HG02885 (cell line): ENCODE measurements around the gene USP17L13.
"Not testable (repeated sequence)": the region's sequence is repeated elsewhere in the genome, so short reads cannot be mapped to it uniquely, and the experiment has no call there.

ENCODE experiments used
- ATAC-seq: cut with Tn5 transposase; IDR thresholded peaks from one replicate; pipeline ENCODE4 v1.9.1; 2021; ENCODE audit warnings: mild to moderate bottlenecking; ENCODE audit not compliant: unreplicated experiment, poor library complexity

USP17L13 gene, protein sequence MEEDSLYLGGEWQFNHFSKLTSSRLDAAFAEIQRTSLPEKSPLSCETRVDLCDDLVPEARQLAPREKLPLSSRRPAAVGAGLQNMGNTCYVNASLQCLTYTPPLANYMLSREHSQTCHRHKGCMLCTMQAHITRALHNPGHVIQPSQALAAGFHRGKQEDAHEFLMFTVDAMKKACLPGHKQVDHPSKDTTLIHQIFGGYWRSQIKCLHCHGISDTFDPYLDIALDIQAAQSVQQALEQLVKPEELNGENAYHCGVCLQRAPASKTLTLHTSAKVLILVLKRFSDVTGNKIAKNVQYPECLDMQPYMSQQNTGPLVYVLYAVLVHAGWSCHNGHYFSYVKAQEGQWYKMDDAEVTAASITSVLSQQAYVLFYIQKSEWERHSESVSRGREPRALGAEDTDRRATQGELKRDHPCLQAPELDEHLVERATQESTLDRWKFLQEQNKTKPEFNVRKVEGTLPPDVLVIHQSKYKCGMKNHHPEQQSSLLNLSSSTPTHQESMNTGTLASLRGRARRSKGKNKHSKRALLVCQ

DNA sequence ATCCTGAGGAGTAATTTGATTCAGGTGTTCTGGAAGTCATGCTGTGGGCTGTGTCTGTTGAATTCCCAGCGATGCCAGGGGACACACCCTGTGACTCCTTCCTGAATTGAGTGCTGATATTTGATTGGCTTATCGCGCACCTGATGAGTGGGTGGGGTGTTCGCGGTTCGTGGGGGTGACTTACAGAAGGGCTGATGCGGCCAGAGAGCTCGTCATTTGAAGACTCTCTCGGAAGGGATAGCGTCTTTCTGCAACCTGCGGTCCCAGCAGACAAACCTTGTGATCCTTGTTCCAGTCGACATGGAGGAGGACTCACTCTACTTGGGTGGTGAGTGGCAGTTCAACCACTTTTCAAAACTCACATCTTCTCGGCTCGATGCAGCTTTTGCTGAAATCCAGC, at the start of gene USP17L13:
Gene USP17L13, plus strand, starts transcription at position 301 of the 400 bp plus-strand sequence. Its CDS starts 0 bp downstream, at position 301.
- ATAC-seq, result not testable (repeated sequence)

DNA sequence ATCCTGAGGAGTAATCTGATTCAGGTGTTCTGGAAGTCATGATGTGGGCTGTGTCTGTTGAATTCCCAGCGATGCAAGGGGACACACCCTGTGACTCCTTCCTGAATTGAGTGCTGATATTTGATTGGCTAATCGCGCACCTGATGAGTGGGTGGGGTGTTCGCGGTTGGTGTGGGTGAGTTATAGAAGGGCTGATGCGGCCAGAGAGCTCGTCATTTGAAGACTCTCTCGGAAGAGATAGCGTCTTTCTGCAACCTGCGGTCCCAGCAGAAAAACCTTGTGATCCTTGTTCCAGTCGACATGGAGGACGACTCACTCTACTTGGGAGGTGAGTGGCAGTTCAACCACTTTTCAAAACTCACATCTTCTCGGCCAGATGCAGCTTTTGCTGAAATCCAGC, 14.3 kb upstream of the USP17L13 start, which contains the start of gene USP17L10:
Gene USP17L10, plus strand, starts transcription at position 301 of the 400 bp plus-strand sequence. Its CDS starts 0 bp downstream, at position 301.
- not testable (repeated sequence) for ATAC-seq

DNA sequence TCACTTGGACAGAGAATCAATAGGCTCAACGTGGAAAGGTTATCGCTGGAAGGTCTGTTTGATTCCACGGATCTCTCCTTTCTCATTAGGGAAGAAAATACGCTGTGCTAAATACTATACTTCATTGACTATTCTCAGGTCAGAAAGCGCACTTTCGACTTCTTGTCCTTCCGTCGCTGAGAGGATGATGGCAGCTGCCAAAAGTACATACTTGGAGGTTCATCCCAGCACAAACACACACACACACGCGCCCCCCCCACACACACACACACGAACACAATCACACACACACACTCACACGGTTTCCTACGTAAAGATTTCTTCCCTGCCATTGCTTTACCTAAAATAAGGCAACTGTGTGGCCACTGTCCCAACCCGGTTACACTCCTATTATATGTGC, 10.0 kb upstream of the USP17L13 start:
- ATAC-seq, result not testable (repeated sequence)

DNA sequence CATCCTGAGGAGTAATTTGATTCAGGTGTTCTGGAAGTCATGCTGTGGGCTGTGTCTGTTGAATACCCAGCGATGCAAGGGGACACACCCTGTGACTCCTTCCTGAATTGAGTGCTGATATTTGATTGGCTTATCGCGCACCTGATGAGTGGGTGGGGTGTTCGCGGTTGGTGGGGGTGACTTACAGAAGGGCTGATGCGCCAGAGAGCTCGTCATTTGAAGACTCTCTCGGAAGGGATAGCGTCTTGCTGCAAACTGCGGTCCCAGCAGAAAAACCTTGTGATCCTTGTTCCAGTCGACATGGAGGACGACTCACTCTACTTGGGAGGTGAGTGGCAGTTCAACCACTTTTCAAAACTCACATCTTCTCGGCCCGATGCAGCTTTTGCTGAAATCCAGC, 9.6 kb upstream of the USP17L13 start, which contains the start of gene USP17L11:
Gene USP17L11, plus strand, starts transcription at position 301 of the 400 bp plus-strand sequence. Its CDS starts 0 bp downstream, at position 301.
- ATAC-seq, result not testable (repeated sequence)

DNA sequence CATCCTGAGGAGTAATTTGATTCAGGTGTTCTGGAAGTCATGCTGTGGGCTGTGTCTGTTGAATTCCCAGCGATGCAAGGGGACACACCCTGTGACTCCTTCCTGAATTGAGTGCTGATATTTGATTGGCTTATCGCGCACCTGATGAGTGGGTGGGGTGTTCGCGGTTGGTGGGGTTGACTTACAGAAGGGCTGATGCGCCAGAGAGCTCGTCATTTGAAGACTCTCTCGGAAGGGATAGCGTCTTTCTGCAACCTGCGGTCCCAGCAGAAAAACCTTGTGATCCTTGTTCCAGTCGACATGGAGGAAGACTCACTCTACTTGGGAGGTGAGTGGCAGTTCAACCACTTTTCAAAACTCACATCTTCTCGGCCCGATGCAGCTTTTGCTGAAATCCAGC, 4.8 kb upstream of the USP17L13 start, which contains the start of gene USP17L12:
Gene USP17L12, plus strand, starts transcription at position 301 of the 400 bp plus-strand sequence. Its CDS starts 0 bp downstream, at position 301.
- ATAC-seq, result not testable (repeated sequence)

DNA sequence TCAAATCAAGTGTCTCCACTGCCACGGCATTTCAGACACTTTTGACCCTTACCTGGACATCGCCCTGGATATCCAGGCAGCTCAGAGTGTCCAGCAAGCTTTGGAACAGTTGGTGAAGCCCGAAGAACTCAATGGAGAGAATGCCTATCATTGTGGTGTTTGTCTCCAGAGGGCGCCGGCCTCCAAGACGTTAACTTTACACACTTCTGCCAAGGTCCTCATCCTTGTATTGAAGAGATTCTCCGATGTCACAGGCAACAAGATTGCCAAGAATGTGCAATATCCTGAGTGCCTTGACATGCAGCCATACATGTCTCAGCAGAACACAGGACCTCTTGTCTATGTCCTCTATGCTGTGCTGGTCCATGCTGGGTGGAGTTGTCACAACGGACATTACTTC, 5.6 kb downstream of the USP17L13 start:
- not testable (repeated sequence) for ATAC-seq

DNA sequence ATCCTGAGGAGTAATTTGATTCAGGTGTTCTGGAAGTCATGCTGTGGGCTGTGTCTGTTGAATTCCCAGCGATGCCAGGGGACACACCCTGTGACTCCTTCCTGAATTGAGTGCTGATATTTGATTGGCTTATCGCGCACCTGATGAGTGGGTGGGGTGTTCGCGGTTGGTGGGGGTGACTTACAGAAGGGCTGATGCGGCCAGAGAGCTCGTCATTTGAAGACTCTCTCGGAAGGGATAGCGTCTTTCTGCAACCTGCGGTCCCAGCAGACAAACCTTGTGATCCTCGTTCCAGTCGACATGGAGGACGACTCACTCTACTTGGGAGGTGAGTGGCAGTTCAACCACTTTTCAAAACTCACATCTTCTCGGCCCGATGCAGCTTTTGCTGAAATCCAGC, 9.4 kb downstream of the USP17L13 start, which contains the start of gene USP17L15:
Gene USP17L15, plus strand, starts transcription at position 301 of the 400 bp plus-strand sequence. Its CDS starts 0 bp downstream, at position 301.
- not testable (repeated sequence) for ATAC-seq

DNA sequence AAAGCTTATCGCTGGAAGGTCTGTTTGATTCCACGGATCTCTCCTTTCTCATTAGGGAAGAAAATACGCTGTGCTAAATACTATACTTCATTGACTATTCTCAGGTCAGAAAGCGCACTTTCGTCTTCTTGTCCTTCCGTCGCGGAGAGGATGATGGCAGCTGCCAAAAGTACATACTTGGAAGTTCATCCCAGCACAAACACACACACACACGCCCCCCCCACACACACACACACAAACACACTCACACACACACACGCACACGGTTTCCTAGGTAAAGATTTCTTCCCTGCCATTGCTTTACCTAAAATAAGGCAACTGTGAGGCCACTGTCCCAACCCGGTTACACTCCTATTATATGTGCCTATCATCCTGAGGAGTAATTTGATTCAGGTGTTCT, 13.8 kb downstream of the USP17L13 start:
- ATAC-seq, result not testable (repeated sequence)

DNA sequence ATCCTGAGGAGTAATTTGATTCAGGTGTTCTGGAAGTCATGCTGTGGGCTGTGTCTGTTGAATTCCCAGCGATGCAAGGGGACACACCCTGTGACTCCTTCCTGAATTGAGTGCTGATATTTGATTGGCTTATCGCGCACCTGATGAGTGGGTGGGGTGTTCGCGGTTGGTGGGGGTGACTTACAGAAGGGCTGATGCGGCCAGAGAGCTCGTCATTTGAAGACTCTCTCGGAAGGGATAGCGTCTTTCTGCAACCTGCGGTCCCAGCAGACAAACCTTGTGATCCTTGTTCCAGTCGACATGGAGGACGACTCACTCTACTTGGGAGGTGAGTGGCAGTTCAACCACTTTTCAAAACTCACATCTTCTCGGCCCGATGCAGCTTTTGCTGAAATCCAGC, 18.9 kb downstream of the USP17L13 start, which contains the start of gene USP17L17:
Gene USP17L17, plus strand, starts transcription at position 301 of the 400 bp plus-strand sequence. Its CDS starts 0 bp downstream, at position 301.
- not testable (repeated sequence) for ATAC-seq

DNA sequence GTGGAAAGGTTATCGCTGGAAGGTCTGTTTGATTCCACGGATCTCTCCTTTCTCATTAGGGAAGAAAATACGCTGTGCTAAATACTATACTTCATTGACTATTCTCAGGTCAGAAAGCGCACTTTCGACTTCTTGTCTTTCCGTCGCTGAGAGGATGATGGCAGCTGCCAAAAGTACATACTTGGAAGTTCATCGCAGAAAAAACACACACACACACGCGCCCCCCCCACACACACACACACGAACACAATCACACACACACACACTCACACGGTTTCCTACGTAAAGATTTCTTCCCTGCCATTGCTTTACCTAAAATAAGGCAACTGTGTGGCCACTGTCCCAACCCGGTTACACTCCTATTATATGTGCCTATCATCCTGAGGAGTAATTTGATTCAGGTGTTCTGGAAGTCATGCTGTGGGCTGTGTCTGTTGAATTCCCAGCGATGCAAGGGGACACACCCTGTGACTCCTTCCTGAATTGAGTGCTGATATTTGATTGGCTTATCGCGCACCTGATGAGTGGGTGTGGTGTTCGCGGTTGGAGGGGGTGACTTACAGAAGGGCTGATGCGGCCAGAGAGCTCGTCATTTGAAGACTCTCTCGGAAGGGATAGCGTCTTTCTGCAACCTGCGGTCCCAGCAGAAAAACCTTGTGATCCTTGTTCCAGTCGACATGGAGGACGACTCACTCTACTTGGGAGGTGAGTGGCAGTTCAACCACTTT, 23.4 kb downstream of the USP17L13 start, which contains the start of gene USP17L18:
Gene USP17L18, plus strand, starts transcription at position 678 of the 728 bp plus-strand sequence. Its CDS starts 0 bp downstream, at position 678.
- ATAC-seq, result not testable (repeated sequence)

DNA sequence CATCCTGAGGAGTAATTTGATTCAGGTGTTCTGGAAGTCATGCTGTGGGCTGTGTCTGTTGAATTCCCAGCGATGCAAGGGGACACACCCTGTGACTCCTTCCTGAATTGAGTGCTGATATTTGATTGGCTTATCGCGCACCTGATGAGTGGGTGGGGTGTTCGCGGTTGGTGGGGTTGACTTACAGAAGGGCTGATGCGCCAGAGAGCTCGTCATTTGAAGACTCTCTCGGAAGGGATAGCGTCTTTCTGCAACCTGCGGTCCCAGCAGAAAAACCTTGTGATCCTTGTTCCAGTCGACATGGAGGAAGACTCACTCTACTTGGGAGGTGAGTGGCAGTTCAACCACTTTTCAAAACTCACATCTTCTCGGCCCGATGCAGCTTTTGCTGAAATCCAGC, 28.4 kb downstream of the USP17L13 start, which contains the start of gene USP17L19:
Gene USP17L19, plus strand, starts transcription at position 301 of the 400 bp plus-strand sequence. Its CDS starts 0 bp downstream, at position 301.
- not testable (repeated sequence) for ATAC-seq

DNA sequence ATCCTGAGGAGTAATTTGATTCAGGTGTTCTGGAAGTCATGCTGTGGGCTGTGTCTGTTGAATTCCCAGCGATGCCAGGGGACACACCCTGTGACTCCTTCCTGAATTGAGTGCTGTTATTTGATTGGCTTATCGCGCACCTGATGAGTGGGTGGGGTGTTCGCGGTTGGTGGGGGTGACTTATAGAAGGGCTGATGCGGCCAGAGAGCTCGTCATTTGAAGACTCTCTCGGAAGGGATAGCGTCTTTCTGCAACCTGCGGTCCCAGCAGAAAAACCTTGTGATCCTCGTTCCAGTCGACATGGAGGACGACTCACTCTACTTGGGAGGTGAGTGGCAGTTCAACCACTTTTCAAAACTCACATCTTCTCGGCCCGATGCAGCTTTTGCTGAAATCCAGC, 33.1 kb downstream of the USP17L13 start, which contains the start of gene USP17L20:
Gene USP17L20, plus strand, starts transcription at position 301 of the 400 bp plus-strand sequence. Its CDS starts 0 bp downstream, at position 301.
- not testable (repeated sequence) for ATAC-seq

DNA sequence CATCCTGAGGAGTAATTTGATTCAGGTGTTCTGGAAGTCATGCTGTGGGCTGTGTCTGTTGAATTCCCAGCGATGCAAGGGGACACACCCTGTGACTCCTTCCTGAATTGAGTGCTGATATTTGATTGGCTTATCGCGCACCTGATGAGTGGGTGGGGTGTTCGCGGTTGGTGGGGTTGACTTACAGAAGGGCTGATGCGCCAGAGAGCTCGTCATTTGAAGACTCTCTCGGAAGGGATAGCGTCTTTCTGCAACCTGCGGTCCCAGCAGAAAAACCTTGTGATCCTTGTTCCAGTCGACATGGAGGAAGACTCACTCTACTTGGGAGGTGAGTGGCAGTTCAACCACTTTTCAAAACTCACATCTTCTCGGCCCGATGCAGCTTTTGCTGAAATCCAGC, 37.9 kb downstream of the USP17L13 start, which contains the start of gene USP17L21:
Gene USP17L21, plus strand, starts transcription at position 301 of the 400 bp plus-strand sequence. Its CDS starts 0 bp downstream, at position 301.
- ATAC-seq, result not testable (repeated sequence)

DNA sequence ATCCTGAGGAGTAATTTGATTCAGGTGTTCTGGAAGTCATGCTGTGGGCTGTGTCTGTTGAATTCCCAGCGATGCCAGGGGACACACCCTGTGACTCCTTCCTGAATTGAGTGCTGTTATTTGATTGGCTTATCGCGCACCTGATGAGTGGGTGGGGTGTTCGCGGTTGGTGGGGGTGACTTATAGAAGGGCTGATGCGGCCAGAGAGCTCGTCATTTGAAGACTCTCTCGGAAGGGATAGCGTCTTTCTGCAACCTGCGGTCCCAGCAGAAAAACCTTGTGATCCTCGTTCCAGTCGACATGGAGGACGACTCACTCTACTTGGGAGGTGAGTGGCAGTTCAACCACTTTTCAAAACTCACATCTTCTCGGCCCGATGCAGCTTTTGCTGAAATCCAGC, 42.6 kb downstream of the USP17L13 start, which contains the start of gene USP17L22:
Gene USP17L22, plus strand, starts transcription at position 301 of the 400 bp plus-strand sequence. Its CDS starts 0 bp downstream, at position 301.
- ATAC-seq, result not testable (repeated sequence)

DNA sequence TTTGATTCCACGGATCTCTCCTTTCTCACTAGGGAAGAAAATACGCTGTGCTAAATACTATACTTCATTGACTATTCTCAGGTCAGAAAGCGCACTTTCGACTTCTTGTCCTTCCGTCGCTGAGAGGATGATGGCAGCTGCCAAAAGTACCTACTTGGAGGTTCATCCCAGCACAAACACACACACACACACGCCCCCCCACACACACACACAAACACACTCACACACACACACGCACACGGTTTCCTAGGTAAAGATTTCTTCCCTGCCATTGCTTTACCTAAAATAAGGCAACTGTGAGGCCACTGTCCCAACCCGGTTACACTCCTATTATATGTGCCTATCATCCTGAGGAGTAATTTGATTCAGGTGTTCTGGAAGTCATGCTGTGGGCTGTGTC, 47.0 kb downstream of the USP17L13 start:
- ATAC-seq, result not testable (repeated sequence)
